ENCODE measurements around the gene FAM20B. TPM values are rescaled to one million over a fixed set of nuclear protein-coding genes. Genes with fewer than 3 reads are reported as not detected.

The FAM20B gene
- total and polyA plus RNA-seq, 2 of the 8 experiments (the other 6 are each of a cell fraction or from before 2014, with no cell fraction given), result 8.3 to 36.6 TPM

DNA sequence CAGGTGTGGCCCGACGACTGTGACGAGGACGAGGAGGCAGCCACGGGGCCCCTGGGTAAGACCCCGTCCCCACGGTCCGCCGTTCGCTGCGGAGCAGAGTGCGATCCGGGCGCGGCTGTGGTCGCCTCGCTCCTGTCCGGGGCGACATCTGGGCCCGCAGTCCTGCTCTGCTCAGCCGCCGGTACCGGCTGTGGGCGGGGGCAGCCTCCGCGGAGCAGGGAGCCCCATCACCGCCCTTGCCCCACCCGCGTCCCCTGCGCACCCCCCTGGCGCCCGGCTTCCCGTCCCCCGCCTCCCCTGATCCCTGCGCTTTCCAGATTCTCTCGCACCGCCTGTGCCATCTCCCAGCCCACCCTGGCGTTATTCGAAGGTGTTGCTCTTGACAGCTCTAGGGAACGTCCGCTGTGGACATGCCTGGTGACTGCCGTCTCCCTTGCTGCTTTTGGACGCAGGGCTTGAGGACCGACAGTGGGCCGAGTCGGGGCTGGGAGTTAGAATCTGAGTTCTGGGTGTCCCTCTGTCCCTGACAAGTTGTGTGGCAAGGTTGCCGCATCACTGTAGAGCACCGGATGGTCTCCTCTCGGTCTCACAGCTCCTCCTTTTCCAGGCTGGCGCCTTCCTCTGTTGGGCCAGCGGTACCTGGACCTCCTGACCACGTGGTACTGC, 56.8 kb downstream of the FAM20B start (continued):
- TF ChIP-seq, protein P1, sequence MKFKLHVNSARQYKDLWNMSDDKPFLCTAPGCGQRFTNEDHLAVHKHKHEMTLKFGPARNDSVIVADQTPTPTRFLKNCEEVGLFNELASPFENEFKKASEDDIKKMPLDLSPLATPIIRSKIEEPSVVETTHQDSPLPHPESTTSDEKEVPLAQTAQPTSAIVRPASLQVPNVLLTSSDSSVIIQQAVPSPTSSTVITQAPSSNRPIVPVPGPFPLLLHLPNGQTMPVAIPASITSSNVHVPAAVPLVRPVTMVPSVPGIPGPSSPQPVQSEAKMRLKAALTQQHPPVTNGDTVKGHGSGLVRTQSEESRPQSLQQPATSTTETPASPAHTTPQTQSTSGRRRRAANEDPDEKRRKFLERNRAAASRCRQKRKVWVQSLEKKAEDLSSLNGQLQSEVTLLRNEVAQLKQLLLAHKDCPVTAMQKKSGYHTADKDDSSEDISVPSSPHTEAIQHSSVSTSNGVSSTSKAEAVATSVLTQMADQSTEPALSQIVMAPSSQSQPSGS (IDR thresholded peaks at IDR 0.05; ENCODE audit: low read length), result no peak
- TF ChIP-seq BACH1 (IDR thresholded peaks at IDR 0.05; ENCODE audit: low read length), result no peak
- TF ChIP-seq BRCA1 (IDR thresholded peaks at IDR 0.05; ENCODE audit: low read depth, low read length), result no peak
- TF ChIP-seq CBX8 (IDR thresholded peaks at IDR 0.05; ENCODE audit: borderline replicate concordance, low read depth, low read length), result no peak
- no peak for TF ChIP-seq HDAC6 (IDR thresholded peaks at IDR 0.05; ENCODE audit: low read depth, low read length)
- TF ChIP-seq RNF2 (IDR thresholded peaks at IDR 0.05; ENCODE audit: borderline replicate concordance, low read depth, low read length, missing control alignments, poor library complexity, severe bottlenecking), result no peak
- TF ChIP-seq SIN3A (conservative IDR thresholded peaks at IDR 0.05 in 1 of 2, IDR thresholded peaks at IDR 0.05 in 1 of 2; ENCODE audit: low read depth in 1 of 2, low read length in 2 of 2), result peak; percentile 37 to 49; a peak in 2 of 4 replicates
- no peak for TF ChIP-seq TCF12 (IDR thresholded peaks at IDR 0.05; ENCODE audit: low read depth, low read length)
- TF ChIP-seq NANOG (IDR thresholded peaks at IDR 0.05; ENCODE audit: insufficient read depth, low read depth, low read length, poor library complexity, severe bottlenecking), result no peak
- 0 out of 4 replicates have a peak, but pooled peaks of 1 of the 2 experiments have one; percentile 65 for TF ChIP-seq HDAC2 (IDR thresholded peaks at IDR 0.05; ENCODE audit: borderline replicate concordance in 1 of 2, low read depth in 2 of 2, low read length in 2 of 2)
- TF ChIP-seq TAF1 (IDR thresholded peaks at IDR 0.05; ENCODE audit: low read depth, low read length), result no peak; the same call in 1 of the 2 replicates
- TF ChIP-seq RXRA (IDR thresholded peaks at IDR 0.05; ENCODE audit: insufficient read depth, low read depth, low read length), result no peak
- TF ChIP-seq RFX5 (IDR thresholded peaks at IDR 0.05; ENCODE audit: borderline replicate concordance, low read depth, low read length), result no peak
- no peak for TF ChIP-seq MAFK (IDR thresholded peaks at IDR 0.05; ENCODE audit: low read depth, low read length)
- TF ChIP-seq SUZ12 (IDR thresholded peaks at IDR 0.05; ENCODE audit: low read length), result no peak
- TF ChIP-seq BCL11A (IDR thresholded peaks at IDR 0.05; ENCODE audit: low read depth in 2 of 2, low read length in 2 of 2), result no peak
- TF ChIP-seq TEAD4 (IDR thresholded peaks at IDR 0.05; ENCODE audit: low read depth, low read length), result no peak
